Measurements from ENCODE around the gene STK24.

GRCh38 chr13:98449273-98449672 lies 127.6 kb downstream of the STK24 start:
- TF ChIP-seq CTCF (IDR thresholded peaks at IDR 0.05) (no peak), POLR2A (IDR thresholded peaks at IDR 0.05) (no peak), POLR2AphosphoS5 (IDR thresholded peaks at IDR 0.05) (no peak), EP300 (IDR thresholded peaks at IDR 0.05) (no peak)

Data from upper lobe of left lung (tissue), 4 donors.